GM23248 (cell line): Measurements from ENCODE around the gene PRSS1.

Experiments used
- EZH2 ChIP-seq: fragments of 200-600 bp; sonication (generic); IDR thresholded peaks from 2 replicates; pipeline ENCODE4 v1.6.1; 2018; ENCODE audit warnings: antibody characterized with exemption, mild to moderate bottlenecking; ENCODE audit not compliant: insufficient read depth, poor library complexity, severe bottlenecking
- EZH2phosphoT487 ChIP-seq: fragments of 200-600 bp; sonication (generic); IDR thresholded peaks from 2 replicates; pipeline ENCODE4 v1.6.1; 2018; ENCODE audit warnings: antibody characterized with exemption, moderate library complexity, mild to moderate bottlenecking, low read depth; ENCODE audit not compliant: insufficient read depth

GRCh38 chr7:142767451-142767850, 18.2 kb downstream of the PRSS1 start:
- TF ChIP-seq EZH2phosphoT487 (no peak), EZH2 (no peak)
